Activated CD8-positive, alpha-beta T cell treated with anti-CD3 and anti-CD28 coated beads for 36 hours (primary cell): ENCODE data around the gene KLHL30. TPM values are rescaled to one million over a fixed set of nuclear protein-coding genes. Genes with fewer than 3 reads are reported as not detected.

Experiments used
- ATAC-seq: fragments of 200-7000 bp; cut with Tn5 transposase; one replicate; pipeline ENCODE4 v1.10.0; 2021; ENCODE audit warnings: mild to moderate bottlenecking, moderate library complexity
- CTCF ChIA-PET: fragments of 350-600 bp; sonication (Branson Sonifier 250); formaldehyde crosslinking; loops from one replicate; lab custom pipeline; 2021; ENCODE audit warnings: antibody characterized with exemption; lab: Charles Lee
- POLR2A ChIA-PET: fragments of 350-600 bp; sonication (Branson Sonifier 250); formaldehyde crosslinking; loops from one replicate; lab custom pipeline; 2021; ENCODE audit warnings: antibody characterized with exemption; lab: Charles Lee
- DNase-seq: peaks from one replicate; pipeline ENCODE4 v3.0.0-alpha.2; 2020
- H3K27ac Mint-ChIP-seq: one replicate; pipeline ENCODE4 v1.8.0; 2021; ENCODE audit warnings: mild to moderate bottlenecking, mixed read lengths
- H3K27me3 Mint-ChIP-seq: one replicate; pipeline ENCODE4 v1.8.0; 2021; ENCODE audit warnings: mixed read lengths
- H3K36me3 Mint-ChIP-seq: one replicate; pipeline ENCODE4 v1.8.0; 2021; ENCODE audit warnings: low read depth, mixed read lengths
- H3K4me1 Mint-ChIP-seq: one replicate; pipeline ENCODE4 v1.8.0; 2021; ENCODE audit warnings: low read depth, mixed read lengths
- H3K4me3 Mint-ChIP-seq: one replicate; pipeline ENCODE4 v1.8.0; 2021; ENCODE audit warnings: mild to moderate bottlenecking, moderate library complexity, mixed read lengths
- H3K9me3 Mint-ChIP-seq: one replicate; pipeline ENCODE4 v1.8.0; 2021; ENCODE audit warnings: mixed read lengths
- CTCF ChIP-seq: fragments of 200-600 bp; IDR thresholded peaks from one replicate; pipeline ENCODE4 v1.8.0; 2022; ENCODE audit warnings: antibody characterized with exemption, mild to moderate bottlenecking
- intact Hi-C: fragments of 100-400 bp; cut with micrococcal nuclease; formaldehyde crosslinking; loops from one replicate; pipeline ENCODE4 v1.10.0; 2022
- total RNA-seq, 2 experiments: library from RNA; stranded (reverse); gene quantifications; one replicate each; pipeline ENCODE4 v1.2.3, GENCODE V29; 2021

Gene KLHL30
- total RNA-seq, 2 experiments from 2014 or later: not detected

- no peaks in the 10 kb centered on the region for H3K27me3 Mint-ChIP-seq
- H3K9me3 Mint-ChIP-seq: no peaks in the 10 kb centered on the region
- no peak for TF ChIP-seq CTCF
- DNase-seq (peak; percentile 0), ATAC-seq (no peak)
- POLR2A ChIA-PET: interaction anchor here (0.8 kb wide), 1 partner anchor 45 kb away, joined by 3 read pairs; no protein-coding TSS in a partner anchor
- H3K4me3 Mint-ChIP-seq: no peak overlapping the region
- intact Hi-C loops: no loop called here
- H3K36me3 Mint-ChIP-seq: no peaks in the 10 kb centered on the region
- peaks cover 2% of the 10 kb centered on the region for H3K4me1 Mint-ChIP-seq
- CTCF ChIA-PET: no interaction called here
- no peak overlapping the region for H3K27ac Mint-ChIP-seq
Observed at GRCh38 chr2:238106339-238106697, 32.1 kb upstream of the KLHL30 start.

GRCh38 chr2:238106698-238107524 is 31.6 kb upstream of the KLHL30 start:
- H3K36me3 Mint-ChIP-seq: no peaks in the 10 kb centered on the region
- CTCF ChIA-PET: no interaction called here
- ATAC-seq (no peak), DNase-seq (peak; percentile 38)
- no peak overlapping the region for H3K27ac Mint-ChIP-seq
- H3K27me3 Mint-ChIP-seq: no peaks in the 10 kb centered on the region
- H3K4me1 Mint-ChIP-seq: peaks cover 2% of the 10 kb centered on the region
- POLR2A ChIA-PET: interaction anchor here (0.8 kb wide), 1 partner anchor 45 kb away, joined by 3 read pairs; no protein-coding TSS in a partner anchor
- intact Hi-C loops: no loop called here
- no peak overlapping the region for H3K4me3 Mint-ChIP-seq
- no peaks in the 10 kb centered on the region for H3K9me3 Mint-ChIP-seq
- peak; percentile 31 for TF ChIP-seq CTCF

GRCh38 chr2:238107525-238108422 is 30.7 kb upstream of the KLHL30 start:
- DNase-seq: peak; percentile 2
- TF ChIP-seq CTCF: no peak
- POLR2A ChIA-PET: no interaction called here
- no peak for ATAC-seq
- CTCF ChIA-PET: interaction anchor here (2.0 kb wide), 1 partner anchor 31 kb away, joined by 11 read pairs; no protein-coding TSS in a partner anchor
- no peak overlapping the region for H3K4me3 Mint-ChIP-seq
- H3K36me3 Mint-ChIP-seq: no peaks in the 10 kb centered on the region
- H3K9me3 Mint-ChIP-seq: peaks cover 3% of the 10 kb centered on the region
- intact Hi-C loops: no loop called here
- H3K27me3 Mint-ChIP-seq: no peaks in the 10 kb centered on the region
- H3K4me1 Mint-ChIP-seq: peaks cover 2% of the 10 kb centered on the region
- H3K27ac Mint-ChIP-seq: no peak overlapping the region

GRCh38 chr2:238108423-238109183 is 29.9 kb upstream of the KLHL30 start:
- Mint-ChIP-seq H3K27ac (no peak overlapping the region), H3K4me3 (no peak overlapping the region), H3K36me3 (no peaks in the 10 kb centered on the region), H3K4me1 (peaks cover 2% of the 10 kb centered on the region), H3K27me3 (no peaks in the 10 kb centered on the region), H3K9me3 (peaks cover 8% of the 10 kb centered on the region)
- ChIA-PET POLR2A (interaction anchor here (1.1 to 1.4 kb wide), 2 partner anchors 9 to 13 kb away, joined by 3 to 4 read pairs; partner anchors contain the start of gene ESPNL), CTCF (interaction anchor here (0.9 to 2.0 kb wide), 3 partner anchors 31 to 93 kb away, joined by 4 to 11 read pairs (median 4); no protein-coding TSS in a partner anchor)
- ATAC-seq (peak; percentile 64), DNase-seq (peak; percentile 45)
- intact Hi-C loops: no loop called here
- no peak for TF ChIP-seq CTCF
